GM21737 (cell line): ENCODE results near the gene HNRNPK.

Experiments used
- ATAC-seq: cut with Tn5 transposase; IDR thresholded peaks from one replicate; pipeline ENCODE4 v1.9.1; 2021; ENCODE audit warnings: mild to moderate bottlenecking, moderate library complexity; ENCODE audit not compliant: unreplicated experiment

The HNRNPK gene

GRCh38 chr9:83979812-83980394, at the start of gene HNRNPK:
HNRNPK (minus strand) TSS chr9:83980215; CDS start chr9:83978252, 1,963 bp downstream.
- ATAC-seq = peak; percentile 80

- no peak for ATAC-seq
Measured at GRCh38 chr9:84027201-84027600, 47.2 kb upstream of the HNRNPK start.

- no peak for ATAC-seq
Measured at GRCh38 chr9:84024041-84024575, 44.1 kb upstream of the HNRNPK start.

GRCh38 chr9:84007662-84008061, 27.6 kb upstream of the HNRNPK start:
- no peak for ATAC-seq

- no peak for ATAC-seq
Measured at GRCh38 chr9:84003246-84003645, 23.2 kb upstream of the HNRNPK start.

GRCh38 chr9:84002344-84002743, 22.3 kb upstream of the HNRNPK start:
- peak; percentile 70 for ATAC-seq

GRCh38 chr9:84001621-84002020, 21.6 kb upstream of the HNRNPK start:
- no peak for ATAC-seq

GRCh38 chr9:84000186-84000585, 20.2 kb upstream of the HNRNPK start:
- no peak for ATAC-seq

- no peak for ATAC-seq
Measured at GRCh38 chr9:83999141-83999918, 19.3 kb upstream of the HNRNPK start.

GRCh38 chr9:83996126-83996525, 16.1 kb upstream of the HNRNPK start:
- ATAC-seq = no peak

GRCh38 chr9:83992901-83993300, 12.9 kb upstream of the HNRNPK start:
- no peak for ATAC-seq

- ATAC-seq = no peak
Measured at GRCh38 chr9:83992407-83992806, 12.4 kb upstream of the HNRNPK start.

GRCh38 chr9:83991355-83991754, 11.3 kb upstream of the HNRNPK start:
- no peak for ATAC-seq

GRCh38 chr9:83988411-83988810, 8.4 kb upstream of the HNRNPK start:
- no peak for ATAC-seq

GRCh38 chr9:83987402-83987791, 7.4 kb upstream of the HNRNPK start:
- no peak for ATAC-seq

GRCh38 chr9:83986765-83987401, 6.9 kb upstream of the HNRNPK start:
- ATAC-seq = no peak

- ATAC-seq = no peak
Measured at GRCh38 chr9:83986195-83986594, 6.2 kb upstream of the HNRNPK start.

- no peak for ATAC-seq
Measured at GRCh38 chr9:83981126-83981871, 1.3 kb upstream of the HNRNPK start.

- ATAC-seq = peak; percentile 72
Measured at GRCh38 chr9:83980395-83981125, 545 bp upstream of the HNRNPK start, which contains the start of gene RMI1. RMI1 (plus strand) TSS chr9:83980805; CDS start chr9:84000987, 20,182 bp downstream.
